HG03175 (cell line): Measurements from ENCODE around the gene SEZ6L.

Experiments
- ATAC-seq: cut with Tn5 transposase; IDR thresholded peaks from one replicate; pipeline ENCODE4 v1.9.1; 2021; ENCODE audit warnings: mild to moderate bottlenecking, moderate library complexity; ENCODE audit not compliant: unreplicated experiment

SEZ6L gene

DNA sequence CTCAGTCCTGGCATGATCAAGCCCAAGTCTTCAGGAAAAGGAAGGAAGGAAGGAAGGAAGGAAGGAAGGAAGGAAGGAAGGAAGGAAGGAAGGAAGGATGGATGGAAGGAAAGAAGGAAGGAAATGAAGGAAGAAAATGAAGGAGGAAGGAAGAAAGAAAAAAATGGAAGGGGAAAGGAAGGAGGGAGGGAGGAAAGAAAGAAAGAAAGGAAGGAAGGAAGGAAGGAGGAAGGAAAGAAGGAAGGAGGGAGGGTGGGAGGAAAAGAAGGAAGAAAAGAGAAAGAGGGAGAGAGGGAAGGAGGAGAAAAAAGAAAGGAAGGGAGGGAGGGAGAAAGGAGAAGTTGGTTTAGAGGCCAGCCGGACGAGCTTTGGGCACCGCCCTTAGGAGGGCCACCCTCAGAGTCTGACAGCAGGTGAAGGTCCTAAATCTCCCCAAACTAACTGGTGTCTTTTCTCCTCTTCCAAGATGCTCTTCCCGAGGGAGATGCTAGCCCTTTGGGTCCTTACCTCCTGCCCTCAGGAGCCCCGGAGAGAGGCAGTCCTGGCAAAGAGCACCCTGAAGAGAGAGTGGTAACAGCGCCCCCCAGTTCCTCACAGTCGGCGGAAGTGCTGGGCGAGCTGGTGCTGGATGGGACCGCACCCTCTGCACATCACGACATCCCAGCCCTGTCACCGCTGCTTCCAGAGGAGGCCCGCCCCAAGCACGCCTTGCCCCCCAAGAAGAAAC lies 122.8 kb downstream of the SEZ6L start:
- no peak for ATAC-seq

DNA sequence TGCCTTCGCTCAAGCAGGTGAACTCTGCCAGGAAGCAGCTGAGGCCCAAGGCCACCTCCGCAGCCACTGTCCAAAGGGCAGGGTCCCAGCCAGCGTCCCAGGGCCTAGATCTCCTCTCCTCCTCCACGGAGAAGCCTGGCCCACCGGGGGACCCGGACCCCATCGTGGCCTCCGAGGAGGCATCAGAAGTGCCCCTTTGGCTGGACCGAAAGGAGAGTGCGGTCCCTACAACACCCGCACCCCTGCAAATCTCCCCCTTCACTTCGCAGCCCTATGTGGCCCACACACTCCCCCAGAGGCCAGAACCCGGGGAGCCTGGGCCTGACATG lies 123.4 kb downstream of the SEZ6L start:
- no peak for ATAC-seq

DNA sequence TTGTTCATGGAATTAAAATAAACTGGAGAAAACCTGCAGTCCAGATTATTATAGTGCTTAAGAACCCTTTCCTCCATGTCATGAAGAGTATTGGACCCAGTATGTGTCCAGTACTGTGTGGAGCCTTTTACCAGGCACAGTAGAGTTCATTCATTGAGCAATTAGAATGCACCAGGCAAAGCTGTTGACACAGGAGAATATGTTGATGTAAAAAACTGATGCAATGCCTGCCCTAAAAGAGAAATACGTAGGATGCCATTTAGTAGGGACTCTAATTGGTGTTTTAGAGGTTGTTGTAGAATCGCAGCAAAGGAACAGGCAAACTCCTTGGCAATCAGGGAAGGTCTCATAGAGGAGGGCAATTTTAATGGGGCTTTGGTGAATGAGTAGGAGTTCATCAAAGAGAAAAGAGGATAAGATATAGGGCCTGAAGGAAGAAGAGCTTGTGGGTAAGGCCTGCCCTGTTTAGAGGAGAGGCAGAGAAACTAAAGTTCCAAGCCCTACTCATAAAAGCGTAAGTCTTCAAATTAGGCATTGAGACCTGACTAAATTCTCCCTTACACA lies 126.4 kb downstream of the SEZ6L start:
- ATAC-seq = no peak

DNA sequence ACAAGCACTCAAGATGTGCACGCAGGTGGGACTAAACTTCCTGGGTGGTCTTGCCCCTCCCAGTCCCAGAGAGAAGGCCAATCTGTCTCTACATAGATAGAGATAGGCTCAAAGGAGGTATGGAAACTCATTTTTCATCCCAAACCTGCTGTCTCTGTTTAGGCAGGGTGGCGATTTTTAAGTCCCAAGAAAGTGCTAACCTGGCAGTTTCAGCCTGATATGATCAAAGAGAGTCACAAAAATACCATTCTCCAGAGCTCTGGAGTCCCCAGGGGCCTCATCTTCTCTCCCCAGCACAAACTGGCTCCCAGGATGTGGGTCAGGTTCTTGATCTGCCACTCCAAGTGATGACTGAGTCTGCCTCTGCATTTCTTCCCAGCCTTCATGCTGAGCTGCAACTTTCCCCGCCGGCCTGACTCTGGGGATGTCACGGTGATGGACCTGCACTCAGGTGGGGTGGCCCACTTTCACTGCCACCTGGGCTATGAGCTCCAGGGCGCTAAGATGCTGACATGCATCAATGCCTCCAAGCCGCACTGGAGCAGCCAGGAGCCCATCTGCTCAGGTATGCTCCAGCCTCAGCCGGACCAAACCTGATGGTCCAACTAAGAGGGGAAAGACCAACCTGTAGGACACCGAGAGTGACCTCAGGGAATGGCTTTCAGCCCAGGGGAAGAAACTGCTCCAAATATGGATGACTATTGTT lies 129.5 kb downstream of the SEZ6L start:
- no peak for ATAC-seq

DNA sequence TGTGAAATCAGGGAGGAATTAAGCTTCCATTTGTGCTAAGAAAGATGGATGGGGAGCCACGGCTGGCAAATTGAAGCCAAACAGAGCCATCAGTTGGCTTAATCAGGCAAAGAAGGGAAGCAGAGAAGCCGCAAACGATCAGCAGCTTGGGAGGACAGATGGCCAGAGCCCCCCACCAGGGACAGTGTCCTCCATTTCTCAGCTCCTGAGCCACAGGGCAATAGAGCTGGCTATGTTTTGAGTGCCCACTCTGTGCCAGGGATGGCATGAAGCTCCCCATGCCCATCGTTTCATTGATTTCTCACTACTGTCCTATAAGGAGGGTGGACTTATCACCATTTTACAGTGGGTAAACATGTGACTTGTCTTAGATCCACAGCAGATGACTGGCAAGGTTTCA lies 133.5 kb downstream of the SEZ6L start:
- ATAC-seq = no peak

DNA sequence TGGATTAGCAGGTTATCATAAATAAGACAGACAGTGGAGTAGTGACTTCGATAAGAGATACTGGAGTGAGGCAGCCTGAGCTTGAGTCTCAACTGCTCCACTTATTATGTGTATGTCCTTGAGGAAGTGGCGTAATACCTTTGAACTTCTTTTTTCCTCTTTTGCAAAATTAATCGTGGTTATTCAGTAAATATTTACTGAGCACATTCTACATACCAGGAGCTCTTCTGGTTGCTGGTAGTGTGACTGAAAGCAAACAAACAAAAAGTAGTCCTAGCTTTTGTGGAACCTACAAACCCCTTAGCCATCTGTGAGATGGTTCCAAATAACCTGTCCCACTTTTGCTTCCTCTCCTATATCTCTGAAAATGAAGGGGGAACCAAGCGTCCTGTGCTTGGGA lies 134.2 kb downstream of the SEZ6L start:
- no peak for ATAC-seq

DNA sequence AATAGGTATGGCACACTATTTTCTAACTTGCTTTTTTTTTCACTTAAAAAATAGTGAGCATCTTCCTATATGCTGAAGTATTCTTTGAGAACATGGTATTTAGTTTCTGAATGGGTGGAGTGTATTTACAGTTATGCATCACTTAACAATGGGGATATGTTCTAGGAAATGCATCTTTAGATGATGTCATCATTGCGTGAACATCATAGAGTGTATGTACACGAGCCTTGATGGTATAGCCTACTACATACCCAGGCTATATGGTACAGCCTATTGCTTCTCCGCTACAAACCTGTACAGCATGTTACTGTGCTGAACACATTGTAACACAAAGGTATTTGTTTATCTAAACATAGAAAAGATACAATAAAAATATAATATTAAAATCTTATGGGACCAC lies 135.5 kb downstream of the SEZ6L start:
- ATAC-seq = no peak

DNA sequence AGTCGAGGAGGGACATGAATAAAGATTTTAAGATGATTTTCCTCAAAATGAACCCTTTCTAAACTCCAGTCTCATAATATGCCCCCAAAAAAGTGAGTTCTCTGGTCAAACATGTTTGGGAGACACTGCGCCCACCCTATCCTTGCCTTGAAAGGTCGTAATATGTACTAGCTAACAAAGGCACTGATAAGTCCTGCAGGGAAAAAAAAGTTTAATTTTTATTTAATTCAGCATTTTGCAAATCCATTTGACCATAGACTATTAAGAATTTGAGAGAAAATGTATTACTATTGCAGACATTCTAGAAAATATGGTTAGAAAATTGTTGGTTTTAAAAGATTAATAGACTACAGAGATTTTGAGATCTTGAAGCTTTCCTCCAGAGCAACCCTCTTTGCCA lies 139.2 kb downstream of the SEZ6L start:
- no peak for ATAC-seq

DNA sequence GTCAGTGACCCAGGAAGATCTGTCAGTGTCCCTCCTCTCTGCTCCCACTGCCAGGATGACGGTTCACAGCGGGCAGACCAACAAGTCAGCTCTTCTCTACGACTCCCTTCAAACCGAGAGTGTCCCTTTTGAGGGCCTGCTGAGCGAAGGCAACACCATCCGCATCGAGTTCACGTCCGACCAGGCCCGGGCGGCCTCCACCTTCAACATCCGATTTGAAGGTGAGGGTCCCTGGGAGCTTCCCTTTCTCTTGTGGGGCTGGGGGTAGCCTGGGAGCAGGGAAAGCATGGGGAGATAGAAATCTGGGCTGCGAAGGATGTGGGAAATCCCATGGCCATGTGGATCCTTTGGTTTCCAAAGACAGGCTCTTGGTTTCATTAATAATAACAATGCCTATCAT lies 141.4 kb downstream of the SEZ6L start:
- ATAC-seq = no peak

DNA sequence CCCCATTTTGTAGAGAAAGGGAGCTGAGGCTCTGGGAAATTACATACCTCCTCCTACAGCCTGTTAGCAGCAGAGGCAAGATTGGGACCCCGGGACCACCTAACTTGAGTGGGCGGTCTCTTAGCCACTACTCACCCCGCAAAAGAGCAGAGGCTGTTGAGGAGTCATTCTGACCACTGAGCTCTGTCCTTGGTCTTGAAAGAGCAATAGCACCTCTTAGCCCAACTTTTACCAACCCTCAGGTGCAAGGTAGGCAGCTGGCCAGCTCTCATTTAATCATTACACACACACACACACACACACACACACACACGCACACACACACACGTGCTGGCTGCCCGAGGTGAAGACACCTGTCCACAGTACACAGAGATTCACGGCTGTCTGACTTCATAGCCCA lies 144.0 kb downstream of the SEZ6L start:
- no peak for ATAC-seq

DNA sequence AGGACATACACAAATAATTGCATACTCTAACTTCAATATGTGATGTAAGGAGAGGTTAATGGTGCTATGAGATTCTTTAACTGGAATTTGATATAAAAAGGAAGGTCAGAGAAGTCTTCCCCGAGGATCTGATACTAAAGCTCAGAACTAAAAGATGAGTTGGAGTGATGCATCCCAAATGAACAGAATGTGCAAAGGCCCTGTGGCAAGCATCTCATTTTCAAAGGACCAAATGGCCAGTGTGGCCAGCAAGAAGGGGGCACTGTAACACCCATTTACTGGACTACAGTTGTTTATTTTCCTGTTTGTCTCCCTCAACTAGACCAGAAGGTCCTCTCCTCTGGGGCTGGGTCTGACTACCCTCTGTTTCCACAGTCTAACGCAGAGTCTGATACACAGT lies 144.9 kb downstream of the SEZ6L start:
- ATAC-seq = no peak

DNA sequence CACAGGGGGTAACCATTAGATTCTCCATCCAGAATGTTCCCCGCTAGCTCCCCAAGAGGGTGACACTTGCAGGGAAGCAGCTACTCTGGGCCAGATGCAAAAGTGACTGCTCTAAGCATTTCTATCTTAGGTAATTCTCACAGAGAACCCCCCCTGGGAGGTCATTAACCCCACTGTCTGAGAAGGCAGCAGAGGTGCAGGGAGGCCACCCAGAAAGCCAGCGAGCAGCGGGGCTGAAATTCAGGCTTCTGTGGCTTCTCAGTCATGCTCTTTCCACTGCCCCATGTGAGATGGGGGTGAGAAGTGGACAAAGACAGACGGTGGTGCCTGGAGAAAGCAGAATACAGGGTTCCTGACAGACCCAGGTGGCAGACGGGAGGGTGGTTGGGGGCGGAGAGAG lies 145.4 kb downstream of the SEZ6L start:
- no peak for ATAC-seq

DNA sequence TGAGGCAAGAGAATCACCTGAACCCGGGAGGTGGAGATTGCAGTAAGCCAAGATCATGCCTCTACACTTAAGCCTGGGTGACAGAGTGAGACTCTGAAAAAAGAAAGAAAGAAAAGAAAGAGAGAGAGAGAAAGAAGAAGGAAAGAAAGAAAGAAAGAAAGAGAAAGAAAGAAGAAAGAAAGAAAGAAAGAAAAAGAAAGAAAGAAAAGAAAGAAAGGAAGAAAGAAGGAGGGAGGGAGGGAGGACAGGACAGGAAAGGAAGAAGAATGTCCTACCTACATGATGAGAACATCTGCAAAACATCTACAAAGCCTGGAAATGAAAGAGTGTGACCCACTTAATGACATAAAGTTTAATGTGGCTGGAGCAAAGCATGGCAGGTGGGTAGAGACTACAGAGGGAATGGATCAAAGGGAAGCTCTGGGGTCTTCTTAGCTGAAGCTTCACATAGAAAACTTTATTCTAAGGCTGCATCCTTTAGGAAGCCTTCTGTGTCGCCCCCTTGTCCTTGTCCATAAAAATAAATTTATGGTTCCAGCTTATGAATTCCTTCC lies 147.5 kb downstream of the SEZ6L start:
- ATAC-seq = no peak

DNA sequence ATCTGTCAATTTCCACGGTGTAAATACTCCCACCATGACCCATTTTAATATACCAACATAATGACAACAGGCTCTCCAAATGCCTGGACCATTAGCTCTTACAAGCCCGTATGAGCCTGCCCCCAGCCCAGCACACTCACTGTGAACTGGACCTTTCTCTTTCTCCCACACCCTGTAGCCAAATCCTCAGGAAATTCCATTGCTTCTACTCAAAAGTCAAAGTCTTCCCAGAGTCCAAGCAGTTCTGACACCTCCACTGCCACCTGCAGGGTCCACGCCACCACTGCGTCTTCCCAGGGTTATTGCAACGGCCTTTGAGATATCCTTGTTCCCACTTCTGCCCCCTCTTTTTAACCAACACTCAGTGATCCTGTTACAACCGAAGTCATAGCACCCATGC lies 149.7 kb downstream of the SEZ6L start:
- ATAC-seq = no peak

DNA sequence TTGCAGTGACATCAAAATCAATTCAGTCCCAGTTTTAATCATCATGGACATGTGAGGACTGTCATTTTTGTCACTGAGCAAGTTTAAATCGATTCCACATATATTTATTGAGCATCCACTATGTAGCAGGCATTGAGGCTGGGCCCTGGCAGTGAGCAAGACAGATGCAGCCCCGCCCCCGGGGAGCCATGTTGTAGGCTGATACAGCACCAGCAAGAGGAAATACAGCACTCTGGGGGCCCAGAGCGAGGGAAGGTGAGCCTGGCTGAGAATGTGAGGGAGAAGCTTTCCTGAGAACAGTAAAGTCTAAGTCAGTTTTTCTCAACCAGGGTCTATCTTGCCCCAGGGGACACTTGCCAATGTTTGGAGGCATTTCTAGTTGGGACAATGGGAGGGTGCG lies 151.2 kb downstream of the SEZ6L start:
- no peak for ATAC-seq

DNA sequence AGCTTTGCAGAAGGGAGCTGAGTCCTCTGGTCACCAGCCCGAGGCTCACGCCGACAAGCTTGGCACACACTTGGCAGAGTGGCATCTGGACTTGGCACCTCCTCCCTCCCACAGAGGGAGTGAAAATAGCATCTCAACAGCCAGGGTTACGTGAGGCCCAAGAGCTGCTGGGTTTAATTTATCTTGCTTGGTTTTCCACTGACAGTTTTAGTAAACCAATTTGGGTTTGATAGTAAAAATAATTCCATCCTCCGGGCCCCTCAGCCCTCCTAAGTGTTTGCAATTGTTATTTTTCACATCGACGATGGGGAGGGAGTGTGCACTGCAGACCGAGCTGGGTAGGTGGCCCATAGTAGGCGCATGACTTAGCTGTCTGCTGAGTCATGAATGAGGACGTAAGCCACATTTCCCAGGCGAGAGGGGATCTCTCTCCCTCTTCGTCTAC lies 152.2 kb downstream of the SEZ6L start:
- no peak for ATAC-seq

DNA sequence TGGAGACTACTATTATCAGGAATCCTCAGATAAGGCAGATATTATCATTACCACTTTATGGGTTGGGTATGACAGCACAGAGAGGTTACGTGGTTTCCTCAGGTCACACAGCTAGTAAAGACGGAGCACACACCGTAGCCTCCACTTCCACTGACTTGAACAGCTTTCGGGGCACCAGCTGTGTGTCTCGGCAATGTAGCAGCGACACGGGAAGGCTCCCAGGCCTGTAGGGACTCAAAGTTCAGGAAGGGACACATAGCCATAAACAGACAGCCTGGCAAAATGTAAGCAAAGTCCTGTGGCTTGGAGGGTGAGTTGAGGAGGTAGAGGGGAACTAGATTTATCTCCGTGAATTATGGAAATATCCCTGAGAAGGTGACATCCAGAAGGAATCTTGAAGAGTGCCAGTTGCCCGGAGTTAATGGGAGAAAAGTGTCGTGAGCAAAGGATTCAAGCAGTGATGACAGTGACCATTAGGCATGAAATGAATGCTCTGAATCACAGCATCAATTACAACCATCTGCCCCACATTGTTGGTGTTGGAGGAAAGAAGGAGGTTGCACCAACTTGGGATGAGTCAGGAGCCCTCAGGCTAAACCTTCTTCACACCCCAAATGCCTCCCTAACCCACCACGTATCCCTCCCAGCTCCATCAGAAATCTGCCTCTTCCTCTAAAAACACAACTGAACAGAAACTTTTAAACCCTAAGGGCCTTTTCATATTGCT lies 153.1 kb downstream of the SEZ6L start:
- no peak for ATAC-seq

DNA sequence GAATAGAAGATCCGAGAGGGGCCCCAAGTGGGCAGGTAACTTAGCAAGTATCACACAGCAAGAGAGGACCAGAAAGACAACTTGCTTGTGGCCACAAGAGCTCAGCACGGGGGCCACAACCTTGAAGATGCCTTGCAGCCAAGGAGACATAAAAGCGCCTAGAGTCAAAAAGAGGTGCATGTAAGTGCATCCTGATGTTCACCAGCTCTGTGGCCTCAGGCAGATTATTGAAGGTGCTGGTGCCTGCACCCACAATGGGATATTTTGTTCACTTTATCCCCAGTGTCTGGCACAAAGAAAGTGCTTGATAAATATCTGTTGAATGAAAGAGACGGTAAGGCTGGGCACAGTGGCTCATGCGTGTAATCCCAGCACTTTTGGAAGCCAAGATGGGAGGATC lies 153.8 kb downstream of the SEZ6L start:
- no peak for ATAC-seq

DNA sequence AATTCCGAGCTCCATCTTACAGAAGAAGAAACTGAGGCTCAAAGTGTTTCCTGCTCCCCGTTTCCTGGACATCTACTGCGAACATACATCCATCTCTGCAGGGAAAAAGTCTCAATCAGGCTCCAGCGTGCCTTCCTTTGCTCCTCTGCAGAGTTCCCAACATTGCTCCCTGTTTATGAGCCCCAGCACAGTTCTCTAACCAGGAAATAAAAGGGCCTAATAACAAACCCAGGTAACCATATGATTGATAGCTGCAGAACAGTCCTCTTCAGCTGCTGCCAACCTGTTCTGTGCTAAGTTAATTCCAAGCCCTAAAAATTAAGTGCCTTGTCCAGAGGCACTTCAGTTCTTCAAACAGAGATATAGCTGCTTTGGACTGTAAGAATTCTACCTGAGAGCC lies 154.9 kb downstream of the SEZ6L start:
- no peak for ATAC-seq

DNA sequence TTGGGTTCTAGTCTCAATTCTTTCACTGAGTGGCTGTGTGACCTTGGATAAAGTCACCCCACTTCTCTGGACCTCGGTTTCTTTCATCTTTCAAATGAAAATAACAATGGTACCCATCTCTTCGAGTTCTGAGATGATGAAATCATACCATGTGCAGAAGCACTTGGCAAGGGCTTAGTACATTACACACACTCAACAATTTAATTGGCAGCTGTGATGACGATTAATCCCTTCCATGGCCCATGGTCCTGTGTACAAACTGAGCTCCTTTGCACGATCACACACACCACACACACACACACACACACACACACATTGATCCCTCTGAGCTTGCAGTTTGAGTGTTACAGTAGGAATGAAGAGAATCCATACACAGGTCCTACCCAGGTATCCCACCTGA lies 156.4 kb downstream of the SEZ6L start:
- ATAC-seq = no peak

DNA sequence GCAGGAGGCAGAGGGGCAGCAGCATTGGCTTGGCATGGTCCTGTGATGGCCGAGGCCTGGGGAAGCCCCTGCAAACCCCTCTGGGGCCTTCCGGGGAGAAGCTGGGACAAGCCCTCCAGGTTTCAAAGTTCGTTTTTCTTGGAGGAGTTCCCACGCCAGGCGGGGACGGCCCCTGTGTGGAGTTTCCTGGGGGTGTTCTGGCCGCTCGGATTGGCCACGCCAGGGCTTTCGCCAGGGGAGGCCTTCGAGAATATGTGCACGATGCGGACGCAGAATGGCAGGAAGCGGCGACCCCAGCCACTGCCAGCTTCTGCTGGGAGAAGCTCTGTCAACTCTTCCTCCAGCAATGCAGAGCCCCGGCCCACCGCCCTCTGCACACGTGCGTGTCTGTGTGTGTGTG lies 157.5 kb downstream of the SEZ6L start:
- ATAC-seq = no peak

DNA sequence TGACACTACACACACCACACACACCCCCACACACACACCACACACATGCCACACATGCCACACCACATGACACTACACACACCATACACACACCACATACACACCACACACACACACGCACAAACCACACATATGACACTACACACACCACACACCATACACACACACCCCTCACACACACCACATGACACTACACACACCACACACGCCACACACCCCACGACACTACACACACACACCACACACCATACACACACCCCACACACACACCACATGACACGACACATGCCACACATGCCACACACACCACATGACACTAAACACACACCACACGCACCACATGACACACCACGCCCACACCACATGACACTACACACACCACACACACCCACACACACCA lies 158.0 kb downstream of the SEZ6L start:
- ATAC-seq = no peak
